ENCODE results near the gene PUS3.

DNA sequence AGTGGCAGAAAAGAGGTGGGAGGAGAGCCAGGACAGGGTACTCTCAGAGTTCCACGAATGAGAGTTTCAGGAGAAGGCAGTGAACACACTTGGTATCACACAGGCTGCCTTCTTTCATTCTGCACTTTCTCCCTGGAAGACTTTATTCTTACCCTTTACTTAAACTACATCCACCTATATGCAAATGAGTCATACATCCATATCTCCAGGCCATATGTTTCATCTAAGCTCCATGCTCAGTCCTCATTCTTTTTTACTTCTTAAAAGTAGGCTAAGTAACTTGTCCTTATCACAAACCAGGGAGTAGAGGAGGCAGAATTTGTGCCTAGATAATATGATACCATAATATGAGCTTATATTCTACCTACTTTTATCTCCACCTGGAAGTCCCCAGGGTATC is 21.7 kb downstream of the PUS3 start:
- TF ChIP-seq, protein P1, sequence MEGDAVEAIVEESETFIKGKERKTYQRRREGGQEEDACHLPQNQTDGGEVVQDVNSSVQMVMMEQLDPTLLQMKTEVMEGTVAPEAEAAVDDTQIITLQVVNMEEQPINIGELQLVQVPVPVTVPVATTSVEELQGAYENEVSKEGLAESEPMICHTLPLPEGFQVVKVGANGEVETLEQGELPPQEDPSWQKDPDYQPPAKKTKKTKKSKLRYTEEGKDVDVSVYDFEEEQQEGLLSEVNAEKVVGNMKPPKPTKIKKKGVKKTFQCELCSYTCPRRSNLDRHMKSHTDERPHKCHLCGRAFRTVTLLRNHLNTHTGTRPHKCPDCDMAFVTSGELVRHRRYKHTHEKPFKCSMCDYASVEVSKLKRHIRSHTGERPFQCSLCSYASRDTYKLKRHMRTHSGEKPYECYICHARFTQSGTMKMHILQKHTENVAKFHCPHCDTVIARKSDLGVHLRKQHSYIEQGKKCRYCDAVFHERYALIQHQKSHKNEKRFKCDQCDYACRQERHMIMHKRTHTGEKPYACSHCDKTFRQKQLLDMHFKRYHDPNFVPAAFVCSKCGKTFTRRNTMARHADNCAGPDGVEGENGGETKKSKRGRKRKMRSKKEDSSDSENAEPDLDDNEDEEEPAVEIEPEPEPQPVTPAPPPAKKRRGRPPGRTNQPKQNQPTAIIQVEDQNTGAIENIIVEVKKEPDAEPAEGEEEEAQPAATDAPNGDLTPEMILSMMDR (IDR thresholded peaks at IDR 0.05; ENCODE audit: insufficient read depth, low read length, poor library complexity, severe bottlenecking) = no peak
- TF ChIP-seq EZH2phosphoT487 (conservative IDR thresholded peaks at IDR 0.05; ENCODE audit: low read length) = no peak
